IPS-NIHi11 (cell line): ENCODE results near the gene MEGF8.

ENCODE experiments used
- DNase-seq: peaks from one replicate; pipeline ENCODE4 v3.0.0; 2012; ENCODE audit warnings: mixed read lengths, low spot score

Gene MEGF8

DNA sequence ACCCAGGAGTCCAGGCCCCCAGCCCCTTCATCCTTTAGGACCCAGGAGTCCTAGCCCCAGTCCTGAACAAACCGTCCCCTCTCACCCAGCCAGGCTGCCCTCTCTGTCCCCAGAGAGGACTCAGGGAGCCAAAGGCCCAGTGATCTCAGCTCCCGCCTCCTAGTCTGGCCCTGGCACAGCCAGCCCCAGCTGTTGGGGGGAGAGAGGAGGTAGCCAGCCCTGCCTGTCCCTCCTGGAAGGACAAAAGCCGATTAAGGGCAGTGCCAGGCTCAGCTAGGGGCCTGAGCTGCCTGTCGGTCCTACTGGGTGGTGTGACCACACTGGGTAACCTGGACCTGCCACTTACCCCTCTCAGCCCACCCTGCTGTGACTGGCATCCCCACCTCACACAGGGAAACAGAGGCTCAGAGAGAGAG lies 87.2 kb downstream of the MEGF8 start:
- DNase-seq: no peak

DNA sequence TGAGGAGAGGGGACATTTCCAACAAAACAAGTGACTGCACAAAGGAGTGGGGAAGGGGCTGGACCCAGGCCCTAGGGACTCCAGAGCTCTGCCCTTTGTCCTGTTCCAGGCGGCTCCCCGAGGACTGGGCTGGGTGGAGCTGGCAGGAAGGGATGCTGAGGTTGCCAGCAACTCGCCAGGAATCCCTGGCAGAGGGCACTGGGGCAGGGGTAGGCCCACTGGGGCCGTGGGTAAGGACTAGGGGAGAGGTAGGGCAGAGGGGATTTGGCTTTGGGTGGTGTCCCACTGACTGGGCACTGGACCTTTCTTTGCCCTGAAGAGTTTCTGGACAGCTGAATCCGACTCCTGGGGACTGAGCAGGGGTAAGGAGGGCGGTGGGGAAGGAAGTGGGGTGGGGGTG lies 93.9 kb downstream of the MEGF8 start:
- DNase-seq: peak; percentile 18

- peak; percentile 77 for DNase-seq
These were observed 94.7 kb downstream of the MEGF8 start for GRCh38 chr19:42420055-42420544.

- no peak for DNase-seq
These were observed 95.7 kb downstream of the MEGF8 start for GRCh38 chr19:42421101-42421500.

- no peak for DNase-seq
These were observed 96.2 kb downstream of the MEGF8 start for GRCh38 chr19:42421591-42422031.

GRCh38 chr19:42422092-42422900 lies 96.9 kb downstream of the MEGF8 start:
- DNase-seq: no peak

DNA sequence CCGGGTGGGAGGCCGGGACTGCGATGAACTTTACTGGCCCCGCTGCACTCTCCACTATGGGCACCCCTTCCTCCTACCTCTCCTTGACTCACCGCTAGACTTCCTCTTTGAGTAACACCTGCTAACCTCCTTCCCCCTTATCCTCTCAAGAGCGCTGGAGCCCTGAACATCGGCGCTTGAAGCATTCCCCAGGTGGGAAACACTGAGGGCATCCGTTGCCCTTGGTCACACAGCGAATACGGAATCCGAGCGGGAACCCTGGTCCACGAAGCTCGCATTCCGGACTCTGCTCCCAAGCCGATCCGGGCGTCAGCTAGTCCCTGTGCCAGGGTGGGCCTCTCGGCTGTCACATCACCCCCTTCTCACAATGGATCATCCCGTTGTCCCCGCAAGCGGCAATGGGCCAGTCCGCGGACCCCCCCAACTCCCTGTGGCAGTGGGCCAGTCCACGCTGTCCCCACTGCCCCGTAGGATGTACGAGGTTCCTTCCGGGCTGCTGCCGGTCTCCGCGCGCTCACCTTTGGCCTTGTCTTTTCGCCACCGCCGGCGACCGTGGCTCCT lies 97.5 kb downstream of the MEGF8 start:
- peak; percentile 52 for DNase-seq

GRCh38 chr19:42423462-42424344 lies 98.3 kb downstream of the MEGF8 start:
- peak; percentile 93 for DNase-seq

DNA sequence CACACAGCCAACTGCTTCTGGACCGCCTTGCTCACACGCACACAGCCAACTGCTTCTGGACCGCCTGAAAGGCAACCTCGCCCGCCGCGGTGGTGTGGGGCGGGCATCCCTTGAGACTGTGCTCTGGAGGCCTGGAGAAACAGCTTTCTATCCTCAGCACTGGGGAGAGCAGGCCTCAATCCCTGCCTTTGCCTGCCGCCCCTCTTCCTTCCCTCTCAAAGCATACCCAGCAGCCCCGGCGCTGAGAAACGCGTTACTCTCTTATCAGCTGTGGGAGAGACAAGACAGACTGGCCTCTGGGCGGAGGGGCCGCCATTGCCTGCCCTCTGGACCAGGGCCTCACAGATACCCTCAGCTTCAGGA lies 98.9 kb downstream of the MEGF8 start:
- DNase-seq: no peak

GRCh38 chr19:42424712-42425131 lies 99.3 kb downstream of the MEGF8 start:
- DNase-seq: peak; percentile 52

GRCh38 chr19:42426643-42427042 lies 101.2 kb downstream of the MEGF8 start:
- no peak for DNase-seq

DNA sequence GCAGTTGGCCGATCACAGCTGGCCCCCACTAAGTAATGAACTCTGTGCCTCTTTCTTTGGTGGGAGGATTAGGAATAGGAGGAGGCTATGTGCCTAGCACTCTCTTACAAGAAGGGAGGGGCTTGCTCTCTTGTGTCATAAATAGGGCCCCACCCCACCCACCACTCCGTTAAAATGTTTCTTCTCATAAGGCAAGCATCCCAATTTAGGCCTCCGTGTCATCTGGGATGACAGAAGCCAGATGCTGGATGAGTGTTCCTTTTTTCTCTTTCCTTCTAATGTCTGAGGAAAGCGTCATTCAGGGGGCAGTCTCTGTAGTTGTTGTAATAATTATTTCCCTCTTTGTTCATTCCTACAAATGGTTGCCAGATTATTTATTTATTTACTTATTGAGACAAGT lies 101.9 kb downstream of the MEGF8 start, which contains the start of gene LIPE:
Gene LIPE (minus strand): TSS at position 76 of the 400 bp plus-strand sequence. CDS start 239 bp downstream, outside the sequence.
- no peak for DNase-seq
